NCI-H524 treated with DMSO at 0.1 percent for 48 hours (cell line): ENCODE results near the gene ZNF652.

Experiments used
- DNase-seq: peaks from one replicate; lab custom pipeline; 2025; lab: John Stamatoyannopoulos, UW

The ZNF652 gene

GRCh38 chr17:49260817-49261291 is 101.2 kb downstream of the ZNF652 start:
- DNase-seq, result no peak

- DNase-seq, result no peak
These were observed 101.8 kb downstream of the ZNF652 start for GRCh38 chr17:49260011-49260816.

GRCh38 chr17:49259663-49260010 is 102.4 kb downstream of the ZNF652 start:
- DNase-seq, result no peak

- no peak for DNase-seq
These were observed 103.7 kb downstream of the ZNF652 start for GRCh38 chr17:49258394-49258793.

- DNase-seq, result no peak
These were observed 106.9 kb downstream of the ZNF652 start for GRCh38 chr17:49255125-49255524.

- DNase-seq, result no peak
These were observed 108.0 kb downstream of the ZNF652 start for GRCh38 chr17:49254066-49254465.

GRCh38 chr17:49252148-49252695 is 109.8 kb downstream of the ZNF652 start:
- no peak for DNase-seq

- no peak for DNase-seq
These were observed 112.0 kb downstream of the ZNF652 start for GRCh38 chr17:49249890-49250522.

GRCh38 chr17:49249292-49249794 is 112.7 kb downstream of the ZNF652 start:
- DNase-seq, result no peak

- no peak for DNase-seq
These were observed 114.1 kb downstream of the ZNF652 start for GRCh38 chr17:49247944-49248343.

- no peak for DNase-seq
These were observed 117.2 kb downstream of the ZNF652 start for GRCh38 chr17:49244839-49245238.
